Activated CD4-positive, alpha-beta T cell treated with anti-CD3 and anti-CD28 coated beads for 36 hours (primary cell): ENCODE data around the gene TRIM39. TPM values are rescaled to one million over a fixed set of nuclear protein-coding genes. Genes with fewer than 3 reads are reported as not detected.
"Not testable (repeated sequence)": the region's sequence is repeated elsewhere in the genome, so short reads cannot be mapped to it uniquely, and the experiment has no call there.

ENCODE experiments used
- ATAC-seq: fragments of 200-7000 bp; cut with Tn5 transposase; one replicate; pipeline ENCODE4 v1.10.0; 2021; ENCODE audit warnings: mild to moderate bottlenecking, moderate library complexity
- CTCF ChIA-PET: fragments of 350-600 bp; sonication (Branson Sonifier 250); formaldehyde crosslinking; loops from one replicate; lab custom pipeline; 2021; ENCODE audit warnings: antibody characterized with exemption; lab: Charles Lee
- POLR2A ChIA-PET: fragments of 350-600 bp; sonication (Branson Sonifier 250); formaldehyde crosslinking; loops from one replicate; lab custom pipeline; 2021; ENCODE audit warnings: antibody characterized with exemption, inconsistent platforms; lab: Charles Lee
- DNase-seq: peaks from one replicate; pipeline ENCODE4 v3.0.0-alpha.2; 2020
- H3K27ac Mint-ChIP-seq: one replicate; pipeline ENCODE4 v1.8.0; 2021; ENCODE audit warnings: mixed read lengths
- H3K27me3 Mint-ChIP-seq: one replicate; pipeline ENCODE4 v1.8.0; 2021; ENCODE audit warnings: mixed read lengths
- H3K36me3 Mint-ChIP-seq: one replicate; pipeline ENCODE4 v1.8.0; 2021; ENCODE audit warnings: low read depth, mixed read lengths
- H3K4me1 Mint-ChIP-seq: one replicate; pipeline ENCODE4 v1.8.0; 2021; ENCODE audit warnings: mixed read lengths
- H3K4me3 Mint-ChIP-seq: one replicate; pipeline ENCODE4 v1.8.0; 2021; ENCODE audit warnings: mild to moderate bottlenecking, moderate library complexity, mixed read lengths
- H3K9me3 Mint-ChIP-seq: one replicate; pipeline ENCODE4 v1.8.0; 2021; ENCODE audit warnings: low read depth, mixed read lengths
- intact Hi-C, 2 experiments: fragments of 100-400 bp; cut with DNase I in 1 of 2; cut with micrococcal nuclease in 1 of 2; formaldehyde crosslinking; loops; one replicate each; pipeline versions ENCODE4 v1.14.2 to v1.15.1; 2022 to 2024; cut with DNase I, micrococcal nuclease
- total RNA-seq, 2 experiments: library from RNA; stranded (reverse); gene quantifications; one replicate each; pipeline ENCODE4 v1.2.3, GENCODE V29; 2021

Gene TRIM39
- 10 to 100 TPM; 16.5 to 17.5 TPM for total RNA-seq

DNA sequence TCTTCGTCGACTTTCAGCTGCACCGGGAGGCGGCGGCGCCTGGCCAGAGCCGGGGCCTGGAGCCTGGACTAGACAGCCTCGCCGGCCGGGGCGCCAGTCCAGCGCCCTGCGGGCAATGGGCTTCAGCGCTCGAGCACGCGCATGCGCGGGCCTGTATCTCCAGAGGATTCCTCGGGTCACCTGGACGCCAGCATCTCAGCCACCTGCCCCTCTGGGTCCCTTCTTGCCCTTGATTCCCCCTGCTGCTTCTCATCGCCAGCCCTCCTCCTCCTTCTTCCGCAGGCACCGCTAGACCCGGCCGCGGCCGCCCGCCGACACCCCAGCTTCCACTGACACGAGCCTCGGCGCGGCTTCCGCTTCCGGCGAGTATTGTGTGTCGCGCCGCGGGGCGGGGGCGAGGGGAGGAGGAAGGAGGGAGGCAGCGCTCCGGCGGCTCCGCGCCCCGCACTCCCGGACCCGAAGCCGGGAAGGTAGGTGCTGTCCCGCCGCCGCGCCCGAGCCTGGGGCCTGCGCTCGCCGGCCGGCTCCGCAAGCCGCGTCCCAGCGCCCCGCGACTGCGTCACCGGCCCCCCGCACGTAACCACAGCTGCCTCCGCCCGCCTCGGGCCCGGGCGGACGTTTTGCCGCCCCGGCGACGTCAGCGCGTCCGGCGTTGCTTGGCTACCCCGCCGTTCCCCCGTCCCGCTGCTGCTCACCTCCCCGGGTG is at the start of gene TRIM39:
TSS of gene TRIM39 (plus strand) at position 402 of the 706 bp plus-strand sequence. CDS start 2,391 bp downstream, outside the sequence.
- intact Hi-C loops: loop anchor here (1.0 to 10.0 kb wide), 16 partner anchors 19 to 1478 kb away; partner anchors contain the start of genes MRPS18B (in 2 of the 2), PPP1R10 (in 2 of the 2), TRIM26 (in 2 of the 2) and CCHCR1 (in 1 of the 2)
- peaks cover 54% of the 10 kb centered on the region for H3K4me1 Mint-ChIP-seq
- peak; percentile 93 for DNase-seq
- peak within 1 kb of the TSS; percentile 86 for H3K4me3 Mint-ChIP-seq
- peak within 1 kb of the TSS; percentile 97 for H3K27ac Mint-ChIP-seq
- ATAC-seq: peak; percentile 60
- ChIA-PET CTCF (interaction anchor here (0.6 to 1.9 kb wide), 9 partner anchors 14 to 1504 kb away, joined by 3 to 8 read pairs (median 3); no protein-coding TSS in a partner anchor), POLR2A (interaction anchor here (0.6 to 1.5 kb wide), 5 partner anchors 14 to 1926 kb away, joined by 3 to 6 read pairs (median 3); partner anchors contain the start of genes POLR1H and PRR3)
- H3K9me3 Mint-ChIP-seq: no peaks in the 10 kb centered on the region
- H3K27me3 Mint-ChIP-seq: no peaks in the 10 kb centered on the region
- peaks cover 47% of the 10 kb centered on the region for H3K36me3 Mint-ChIP-seq

DNA sequence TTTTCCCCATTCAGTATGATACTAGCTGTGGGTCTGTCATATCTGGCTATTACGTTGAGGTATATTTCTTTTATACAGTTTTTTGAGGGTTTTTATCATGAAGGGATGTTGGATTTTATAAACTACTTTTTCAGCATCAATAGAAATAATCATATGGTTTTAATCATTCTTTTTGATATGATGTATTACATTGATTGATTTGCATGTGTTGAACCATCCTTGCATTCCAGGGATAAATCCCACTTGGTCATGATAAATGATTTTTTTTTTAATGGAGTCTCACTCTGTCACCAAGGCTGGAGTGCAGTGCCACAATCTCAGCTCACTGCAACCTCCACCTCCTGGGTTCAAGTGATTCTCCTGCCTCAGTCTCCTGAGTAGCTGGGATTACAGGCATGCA is 45.7 kb upstream of the TRIM39 start:
- Mint-ChIP-seq H3K9me3 (peaks cover 60% of the 10 kb centered on the region), H3K36me3 (peaks cover 29% of the 10 kb centered on the region)
- CTCF ChIA-PET, H3K27me3 Mint-ChIP-seq, intact Hi-C loops, H3K4me1 Mint-ChIP-seq, H3K4me3 Mint-ChIP-seq, DNase-seq, ATAC-seq, H3K27ac Mint-ChIP-seq, POLR2A ChIA-PET: not testable (repeated sequence)

DNA sequence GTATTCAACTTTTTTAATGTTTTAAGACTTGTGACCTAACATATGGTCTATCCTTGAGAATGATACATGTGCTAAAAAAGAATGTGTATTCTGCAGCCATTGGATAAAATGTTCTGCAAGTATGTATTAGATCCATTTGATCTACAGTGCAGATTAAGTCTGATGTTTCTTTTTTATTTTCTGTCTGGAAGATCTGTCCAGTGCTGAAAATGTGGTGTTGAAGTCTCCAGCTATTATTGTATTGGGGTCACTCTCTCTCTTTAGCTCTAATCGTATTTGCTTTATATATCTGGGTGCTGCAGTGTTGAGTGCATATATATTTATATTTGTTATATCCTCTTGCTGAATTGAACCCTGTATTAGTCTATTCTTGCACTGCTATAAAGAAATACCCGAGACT is 44.2 kb upstream of the TRIM39 start:
- CTCF ChIA-PET: no interaction called here

DNA sequence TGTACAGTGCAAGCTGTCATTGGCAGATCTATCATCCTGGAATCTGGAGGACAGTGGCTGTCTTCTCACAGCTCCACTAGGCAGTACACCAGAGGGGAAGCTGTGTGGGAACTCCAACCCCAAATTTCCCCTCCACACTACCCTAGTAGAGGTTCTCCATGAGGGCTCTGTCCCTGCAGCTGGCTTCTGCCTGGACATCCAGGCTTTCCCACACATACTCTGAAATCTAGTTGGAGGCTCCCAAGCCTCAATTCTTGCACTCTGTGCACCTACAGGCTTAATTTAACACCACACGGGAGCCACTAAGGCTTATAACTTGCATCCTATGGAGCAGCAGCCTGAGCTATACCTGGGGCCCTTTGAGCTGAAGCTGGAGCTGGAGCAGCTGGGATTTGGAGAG is 43.0 kb upstream of the TRIM39 start:
- Mint-ChIP-seq H3K36me3 (peaks cover 41% of the 10 kb centered on the region), H3K27me3 (no peaks in the 10 kb centered on the region), H3K9me3 (peaks cover 69% of the 10 kb centered on the region), H3K4me3 (no peak overlapping the region), H3K27ac (no peak overlapping the region), H3K4me1 (no peaks in the 10 kb centered on the region)
- intact Hi-C loops: no loop called here
- POLR2A ChIA-PET: no interaction called here
- CTCF ChIA-PET: interaction anchor here (0.7 kb wide), 1 partner anchor 65 kb away, joined by 3 read pairs; no protein-coding TSS in a partner anchor
- no peak for ATAC-seq
- DNase-seq: no peak

More for the DNA sequence above, 44.2 kb upstream of the TRIM39 start:
- Mint-ChIP-seq H3K4me1 (no peaks in the 10 kb centered on the region), H3K36me3 (peaks cover 33% of the 10 kb centered on the region), H3K4me3 (no peak overlapping the region), H3K9me3 (peaks cover 63% of the 10 kb centered on the region), H3K27me3 (no peaks in the 10 kb centered on the region), H3K27ac (no peak overlapping the region)
- POLR2A ChIA-PET: interaction anchor here (0.6 to 0.7 kb wide), 2 partner anchors 248 to 1599 kb away, joined by 4 read pairs; no protein-coding TSS in a partner anchor
- no peak for ATAC-seq
- no peak for DNase-seq
- intact Hi-C loops: no loop called here

DNA sequence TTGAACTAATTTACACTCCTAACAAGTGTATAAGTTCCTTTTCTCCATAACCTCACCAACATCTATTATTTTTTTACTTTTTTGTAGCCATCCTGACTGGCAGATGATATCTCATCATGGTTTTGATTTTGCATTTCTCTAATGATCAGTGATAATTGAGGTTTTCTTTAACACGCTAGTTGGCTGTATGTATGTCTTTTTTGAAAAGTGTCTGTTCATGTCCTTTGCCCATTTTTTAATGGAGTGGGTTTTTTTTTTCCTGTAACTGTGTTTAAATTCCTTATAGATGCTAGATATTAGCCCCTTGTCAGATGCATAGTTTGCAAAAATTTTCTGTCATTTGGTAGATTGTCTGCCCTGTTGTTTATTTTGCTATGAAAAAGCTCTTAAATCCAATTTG is 39.6 kb upstream of the TRIM39 start:
- intact Hi-C loops: no loop called here
- POLR2A ChIA-PET: no interaction called here
- CTCF ChIA-PET: no interaction called here
- ATAC-seq (no peak), DNase-seq (no peak)
- H3K4me3 Mint-ChIP-seq: no peak overlapping the region
- H3K27ac Mint-ChIP-seq: no peak overlapping the region
- H3K36me3 Mint-ChIP-seq: peaks cover 57% of the 10 kb centered on the region
- no peaks in the 10 kb centered on the region for H3K27me3 Mint-ChIP-seq
- no peaks in the 10 kb centered on the region for H3K4me1 Mint-ChIP-seq
- peaks cover 59% of the 10 kb centered on the region for H3K9me3 Mint-ChIP-seq

DNA sequence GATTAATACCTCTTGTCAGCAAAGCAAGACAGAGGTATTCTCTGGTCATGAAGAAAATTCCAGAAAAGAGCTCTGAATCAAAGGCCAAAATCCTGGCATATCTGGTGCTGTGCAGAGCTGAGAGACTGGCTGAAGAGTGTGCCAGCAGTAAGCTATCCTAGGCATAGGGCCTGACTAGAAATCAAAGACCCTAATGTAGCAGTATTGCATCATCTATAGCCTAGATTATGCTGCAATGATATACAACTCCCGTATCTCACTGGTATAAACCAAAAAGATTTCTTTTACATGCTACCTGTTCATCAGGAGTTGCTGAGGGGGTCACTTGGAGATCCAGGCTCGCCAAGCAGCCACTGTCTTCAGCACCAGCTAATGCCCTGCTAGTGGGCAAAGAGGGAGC is 30.9 kb upstream of the TRIM39 start:
- no peaks in the 10 kb centered on the region for H3K27me3 Mint-ChIP-seq
- DNase-seq (no peak), ATAC-seq (no peak)
- H3K4me1 Mint-ChIP-seq: no peaks in the 10 kb centered on the region
- peaks cover 14% of the 10 kb centered on the region for H3K9me3 Mint-ChIP-seq
- H3K4me3 Mint-ChIP-seq: no peak overlapping the region
- intact Hi-C loops: no loop called here
- ChIA-PET CTCF (interaction anchor here (0.7 kb wide), 1 partner anchor 285 kb away, joined by 4 read pairs; no protein-coding TSS in a partner anchor), POLR2A (interaction anchor here (0.6 kb wide), 1 partner anchor 300 kb away, joined by 3 read pairs; no protein-coding TSS in a partner anchor)
- peaks cover 48% of the 10 kb centered on the region for H3K36me3 Mint-ChIP-seq
- H3K27ac Mint-ChIP-seq: no peak overlapping the region

DNA sequence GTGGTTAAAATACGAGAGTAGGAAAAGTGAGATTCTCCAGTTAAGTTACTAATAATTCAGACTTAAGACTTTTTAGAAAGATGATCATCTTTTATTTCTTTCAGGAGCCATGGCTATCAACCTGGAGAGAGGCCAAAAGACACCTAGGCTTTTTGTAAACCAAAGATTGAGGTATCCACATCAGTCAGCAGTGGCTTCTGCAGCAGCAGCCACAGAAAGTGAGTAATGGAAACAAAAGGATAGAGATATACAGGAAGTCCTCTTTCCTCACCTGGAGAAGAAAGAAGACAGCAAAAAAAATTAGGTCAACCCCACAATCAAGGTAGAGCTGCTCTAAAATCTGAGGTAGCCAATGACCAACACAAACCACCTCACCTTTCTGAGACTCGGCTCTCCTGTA is 22.7 kb upstream of the TRIM39 start:
- Mint-ChIP-seq H3K27me3 (no peaks in the 10 kb centered on the region), H3K4me1 (peaks cover 34% of the 10 kb centered on the region), H3K9me3 (peaks cover 15% of the 10 kb centered on the region), H3K27ac (no peak overlapping the region), H3K36me3 (peaks cover 71% of the 10 kb centered on the region), H3K4me3 (no peak overlapping the region)
- CTCF ChIA-PET: interaction anchor here (0.7 kb wide), 1 partner anchor 113 kb away, joined by 4 read pairs; no protein-coding TSS in a partner anchor
- peak; percentile 58 for ATAC-seq
- POLR2A ChIA-PET: no interaction called here
- DNase-seq: peak; percentile 18
- intact Hi-C loops: no loop called here

DNA sequence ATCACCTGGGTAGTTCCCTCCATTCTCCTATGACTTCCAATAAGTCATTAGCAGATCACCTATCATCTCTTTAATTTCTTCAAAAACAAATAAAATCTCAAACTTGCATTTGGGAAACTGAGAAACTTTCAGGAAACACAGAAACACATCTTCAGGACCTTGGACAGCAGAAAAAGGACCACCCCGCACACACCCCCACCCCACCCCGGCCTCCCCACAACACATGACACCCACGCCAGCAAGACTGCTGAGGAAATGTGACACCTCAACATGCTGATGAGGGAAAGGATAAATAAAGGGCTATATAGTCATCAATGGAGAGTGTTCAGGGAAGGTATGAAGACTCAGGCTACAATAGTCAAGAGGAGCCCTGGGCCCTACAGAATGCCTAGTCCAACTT is 15.6 kb upstream of the TRIM39 start:
- H3K27me3 Mint-ChIP-seq: no peaks in the 10 kb centered on the region
- ChIA-PET CTCF (no interaction called here), POLR2A (no interaction called here)
- peaks cover 29% of the 10 kb centered on the region for H3K4me1 Mint-ChIP-seq
- no peak overlapping the region for H3K27ac Mint-ChIP-seq
- no peak for DNase-seq
- no peak for ATAC-seq
- no peaks in the 10 kb centered on the region for H3K9me3 Mint-ChIP-seq
- intact Hi-C loops: no loop called here
- peaks cover 67% of the 10 kb centered on the region for H3K36me3 Mint-ChIP-seq
- no peak overlapping the region for H3K4me3 Mint-ChIP-seq

DNA sequence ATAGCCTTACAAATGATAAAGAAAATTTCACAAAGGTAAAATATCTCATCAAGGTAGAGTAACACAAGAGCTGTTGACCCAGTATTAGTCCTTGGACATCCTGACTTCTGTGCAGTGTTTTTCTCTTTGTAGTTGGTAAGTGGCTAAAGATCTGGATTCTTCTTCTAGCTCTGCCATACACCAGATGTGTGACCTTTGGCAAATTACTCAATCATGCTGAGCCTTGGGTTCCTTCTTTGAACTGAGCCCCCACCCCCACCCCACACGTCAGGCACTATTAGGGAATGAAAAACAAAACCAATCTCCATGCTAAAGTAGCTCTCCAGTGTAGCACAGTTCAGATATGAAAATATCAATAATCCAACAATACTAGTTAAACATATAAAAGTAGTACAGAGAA is 15.1 kb upstream of the TRIM39 start:
- POLR2A ChIA-PET: no interaction called here
- Mint-ChIP-seq H3K36me3 (peaks cover 67% of the 10 kb centered on the region), H3K4me3 (no peak overlapping the region), H3K27ac (no peak overlapping the region), H3K27me3 (no peaks in the 10 kb centered on the region), H3K9me3 (no peaks in the 10 kb centered on the region), H3K4me1 (peaks cover 26% of the 10 kb centered on the region)
- ATAC-seq: no peak
- intact Hi-C loops: no loop called here
- no peak for DNase-seq
- CTCF ChIA-PET: no interaction called here

DNA sequence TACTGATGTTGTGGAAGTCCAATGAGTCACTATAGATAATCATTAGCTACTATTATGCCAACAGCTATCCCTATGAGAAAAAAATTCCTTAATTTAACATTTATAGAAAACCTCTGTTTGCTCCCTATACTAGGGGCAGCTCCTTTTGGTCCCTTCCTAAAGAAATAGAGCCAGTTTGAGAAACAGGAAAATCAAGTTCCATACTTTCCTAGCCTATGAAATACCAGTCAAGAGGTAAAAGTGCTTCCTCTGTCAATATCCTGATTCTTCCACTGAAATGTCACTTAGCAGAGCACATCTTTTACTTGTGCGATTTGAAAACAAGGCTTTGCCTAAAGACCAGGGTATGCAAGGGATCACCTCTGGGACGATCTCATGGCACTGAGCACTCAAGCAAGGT is 14.5 kb upstream of the TRIM39 start:
- Mint-ChIP-seq H3K27me3 (no peaks in the 10 kb centered on the region), H3K4me1 (peaks cover 23% of the 10 kb centered on the region), H3K36me3 (peaks cover 63% of the 10 kb centered on the region), H3K9me3 (no peaks in the 10 kb centered on the region), H3K27ac (no peak overlapping the region), H3K4me3 (no peak overlapping the region)
- POLR2A ChIA-PET: no interaction called here
- ATAC-seq (no peak), DNase-seq (no peak)
- CTCF ChIA-PET: no interaction called here
- intact Hi-C loops: no loop called here

DNA sequence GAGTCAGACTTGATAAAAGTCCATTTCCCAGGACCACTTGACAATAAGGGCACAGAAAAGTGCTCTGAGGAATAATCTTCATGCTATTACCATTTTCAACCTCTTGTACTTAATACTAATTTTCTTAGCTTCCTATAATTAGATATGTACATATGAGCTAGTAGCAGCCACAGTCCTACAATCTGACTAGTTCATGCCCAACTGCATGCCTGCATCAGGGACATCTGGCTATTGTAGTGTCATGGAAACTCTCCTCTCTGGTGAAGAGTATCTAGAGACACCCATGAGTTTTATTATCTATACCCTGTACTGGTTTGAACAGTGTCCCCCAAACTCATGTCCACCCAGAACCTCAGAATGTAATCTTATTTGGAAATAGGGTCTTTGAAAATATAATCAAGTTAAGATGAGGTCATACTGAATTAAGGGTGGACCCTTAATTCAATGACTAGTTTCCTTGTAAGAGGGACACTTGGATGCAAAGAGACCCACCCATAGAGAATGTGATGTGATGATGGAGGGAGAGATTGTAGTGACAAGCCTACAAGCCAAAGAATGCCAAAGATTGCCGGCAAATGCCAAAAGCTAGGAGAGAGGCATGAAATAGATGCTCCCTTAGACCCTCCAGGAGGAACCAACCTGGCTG is 13.9 kb upstream of the TRIM39 start:
- Mint-ChIP-seq H3K36me3 (peaks cover 64% of the 10 kb centered on the region), H3K4me1 (peaks cover 29% of the 10 kb centered on the region), H3K4me3 (no peak overlapping the region), H3K9me3 (no peaks in the 10 kb centered on the region), H3K27ac (no peak overlapping the region), H3K27me3 (no peaks in the 10 kb centered on the region)
- ATAC-seq (no peak), DNase-seq (no peak)
- intact Hi-C loops: no loop called here
- POLR2A ChIA-PET: interaction anchor here (0.7 kb wide), 1 partner anchor 20 kb away, joined by 3 read pairs; no protein-coding TSS in a partner anchor
- CTCF ChIA-PET: interaction anchor here (1.6 kb wide), 1 partner anchor 84 kb away, joined by 3 read pairs; no protein-coding TSS in a partner anchor
